Measurements from ENCODE around the gene EFCAB11. TPM values are rescaled to one million over a fixed set of nuclear protein-coding genes. Genes with fewer than 3 reads are reported as not detected.
A peak's percentile ranks its signal among the peaks of the same experiment; 100 is the strongest.

EFCAB11 gene
- total RNA-seq, 1 experiment from 2014 or later = 18.1 TPM

DNA sequence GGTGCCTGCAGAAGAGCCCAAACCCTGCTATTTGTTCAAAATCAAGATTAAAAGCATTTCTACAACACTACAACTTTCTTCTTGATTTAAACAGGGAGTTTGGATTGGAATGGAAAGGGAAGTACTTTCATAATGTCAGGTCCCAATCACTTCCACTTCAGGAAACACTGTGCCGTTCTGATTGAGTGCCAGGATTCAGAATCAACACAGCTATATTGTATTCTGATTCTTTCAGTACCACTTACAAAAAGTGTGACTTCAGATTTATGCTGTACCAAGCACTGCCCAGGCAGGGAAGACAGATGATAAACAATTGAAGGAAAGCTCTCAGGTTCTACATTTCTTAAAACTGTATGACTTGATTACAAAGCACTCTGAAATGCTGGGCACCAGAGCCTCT, 4.4 kb upstream of the EFCAB11 start:
- intact Hi-C loops (cut with micrococcal nuclease) = loop anchor here (5.0 to 10.0 kb wide), 2 partner anchors 98 to 534 kb away; no protein-coding TSS in a partner anchor
- TF ChIP-seq, protein P1, sequence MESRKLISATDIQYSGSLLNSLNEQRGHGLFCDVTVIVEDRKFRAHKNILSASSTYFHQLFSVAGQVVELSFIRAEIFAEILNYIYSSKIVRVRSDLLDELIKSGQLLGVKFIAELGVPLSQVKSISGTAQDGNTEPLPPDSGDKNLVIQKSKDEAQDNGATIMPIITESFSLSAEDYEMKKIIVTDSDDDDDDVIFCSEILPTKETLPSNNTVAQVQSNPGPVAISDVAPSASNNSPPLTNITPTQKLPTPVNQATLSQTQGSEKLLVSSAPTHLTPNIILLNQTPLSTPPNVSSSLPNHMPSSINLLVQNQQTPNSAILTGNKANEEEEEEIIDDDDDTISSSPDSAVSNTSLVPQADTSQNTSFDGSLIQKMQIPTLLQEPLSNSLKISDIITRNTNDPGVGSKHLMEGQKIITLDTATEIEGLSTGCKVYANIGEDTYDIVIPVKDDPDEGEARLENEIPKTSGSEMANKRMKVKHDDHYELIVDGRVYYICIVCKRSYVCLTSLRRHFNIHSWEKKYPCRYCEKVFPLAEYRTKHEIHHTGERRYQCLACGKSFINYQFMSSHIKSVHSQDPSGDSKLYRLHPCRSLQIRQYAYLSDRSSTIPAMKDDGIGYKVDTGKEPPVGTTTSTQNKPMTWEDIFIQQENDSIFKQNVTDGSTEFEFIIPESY (IDR thresholded peaks at IDR 0.05; ENCODE audit: extremely low read depth, insufficient replicate concordance, low read length) = no peak
- TF ChIP-seq ZNF274 (IDR thresholded peaks at IDR 0.05; ENCODE audit: low read depth, low read length) (no peak), JUND (IDR thresholded peaks at IDR 0.05) (no peak), FOSL1 (IDR thresholded peaks at IDR 0.05; ENCODE audit: low read depth) (no peak), EZH2phosphoT487 (IDR thresholded peaks at IDR 0.05; ENCODE audit: borderline replicate concordance) (no peak)
- no peaks in the 10 kb centered on the region for H4K20me1 ChIP-seq (ENCODE audit: insufficient read depth)
- no peak overlapping the region for H2AFZ ChIP-seq (ENCODE audit: low read depth, low read length, poor library complexity, severe bottlenecking)
- ATAC-seq = no peak
- ChIA-PET POLR2A (no interaction called here), CTCF (no interaction called here), RAD21 (ENCODE audit: low non-redundant PET in 1 of 2, low total read pairs in 2 of 2, uncharacterized antibody in 2 of 2, unreplicated experiment in 2 of 2) (no interaction called here)
- H3K4me1 ChIP-seq (ENCODE audit: control insufficient read depth in 1 of 2, insufficient read depth in 2 of 2, low read length in 2 of 2) = peaks cover 7 to 13% of the 10 kb centered on the region in 2 experiments; a peak in 3 of 4 replicates
- no peaks in the 10 kb centered on the region for H3K27me3 ChIP-seq (ENCODE audit: insufficient read depth, low read length)
- no TSS peak for BruUV-seq (replicated peaks)
- no peak overlapping the region for H3K27ac ChIP-seq (ENCODE audit: low read depth, low read length)
- H3K79me2 ChIP-seq (ENCODE audit: insufficient read depth, low read length) = peaks cover 47% of the 10 kb centered on the region
- H3K9me2 ChIP-seq (ENCODE audit: insufficient read depth) = no peaks in the 10 kb centered on the region
- H3K4me2 ChIP-seq (ENCODE audit: low read length) = no peak overlapping the region
- H3K9ac ChIP-seq (ENCODE audit: low read length) = no peak overlapping the region
- H3K9me3 ChIP-seq (ENCODE audit: control insufficient read depth in 1 of 2, insufficient read depth in 1 of 2, low read depth in 1 of 2, low read length in 2 of 2) = no peaks in the 10 kb centered on the region
- H3K4me3 ChIP-seq (replicated peaks in 1 of 2; ENCODE audit: low read depth in 1 of 2, low read length in 2 of 2) = no peak overlapping the region
- peaks cover 4 to 12% of the 10 kb centered on the region in 2 experiments for H3K36me3 ChIP-seq (ENCODE audit: control insufficient read depth in 1 of 2, insufficient read depth in 2 of 2, low read length in 2 of 2)
- no peak for DNase-seq (ENCODE audit: low read depth, low spot score)

DNA sequence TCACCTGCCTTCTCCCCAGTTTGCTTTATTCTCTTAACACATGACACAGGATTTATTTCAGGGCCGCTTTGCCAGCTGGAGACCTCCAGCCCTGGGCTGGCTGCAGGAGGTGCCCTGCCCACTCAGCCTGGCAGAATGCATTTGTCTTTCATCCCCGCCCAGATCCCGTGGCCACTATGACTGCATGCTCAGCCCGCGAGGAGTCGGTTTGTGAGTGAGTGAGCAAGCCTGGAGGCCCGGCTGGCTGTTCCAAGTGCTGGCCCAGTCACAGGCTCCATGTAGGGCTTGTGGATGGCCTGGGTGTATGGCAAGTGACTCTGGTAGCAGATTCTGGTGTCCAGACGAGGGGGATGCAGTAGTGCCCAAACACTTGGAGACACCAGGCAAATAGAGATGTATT, 3.3 kb upstream of the EFCAB11 start:
- peaks cover 0 to 11% of the 10 kb centered on the region in 2 experiments; a peak in 2 of 4 replicates for H3K36me3 ChIP-seq (ENCODE audit: control insufficient read depth in 1 of 2, insufficient read depth in 2 of 2, low read length in 2 of 2)
- peaks cover 47% of the 10 kb centered on the region for H3K79me2 ChIP-seq (ENCODE audit: insufficient read depth, low read length)
- H3K9ac ChIP-seq (ENCODE audit: low read length) = no peak overlapping the region
- H3K9me3 ChIP-seq (ENCODE audit: control insufficient read depth in 1 of 2, insufficient read depth in 1 of 2, low read depth in 1 of 2, low read length in 2 of 2) = no peaks in the 10 kb centered on the region
- peaks cover 14 to 21% of the 10 kb centered on the region in 2 experiments; a peak in 3 of 4 replicates for H3K4me1 ChIP-seq (ENCODE audit: control insufficient read depth in 1 of 2, insufficient read depth in 2 of 2, low read length in 2 of 2)
- ATAC-seq (no peak), DNase-seq (ENCODE audit: low read depth, low spot score) (no peak)
- intact Hi-C loops (cut with micrococcal nuclease) = loop anchor here (5.0 to 10.0 kb wide), 2 partner anchors 100 to 533 kb away; no protein-coding TSS in a partner anchor
- H3K27ac ChIP-seq (ENCODE audit: low read depth, low read length) = no peak overlapping the region
- H4K20me1 ChIP-seq (ENCODE audit: insufficient read depth) = no peaks in the 10 kb centered on the region
- CTCF ChIA-PET = interaction anchor here (5.4 kb wide), 1 partner anchor 18 kb away, joined by 58 read pairs; no protein-coding TSS in a partner anchor
- H3K4me3 ChIP-seq (replicated peaks in 1 of 2; ENCODE audit: low read depth in 1 of 2, low read length in 2 of 2) = no peak overlapping the region
- no peaks in the 10 kb centered on the region for H3K27me3 ChIP-seq (ENCODE audit: insufficient read depth, low read length)
- TF ChIP-seq CBX3 (IDR thresholded peaks at IDR 0.05; ENCODE audit: low read depth) = no peak
- TF ChIP-seq CEBPB (IDR thresholded peaks at IDR 0.05; ENCODE audit: low read depth) = no peak
- TF ChIP-seq ZFX (IDR thresholded peaks at IDR 0.05) = no peak
- no peak for TF ChIP-seq EZH2 (IDR thresholded peaks at IDR 0.05)
- TF ChIP-seq ZNF274 (IDR thresholded peaks at IDR 0.05; ENCODE audit: low read depth, low read length) = no peak
- no peak for TF ChIP-seq FOSL1 (IDR thresholded peaks at IDR 0.05; ENCODE audit: low read depth)
- TF ChIP-seq JUND (IDR thresholded peaks at IDR 0.05) = no peak
- TF ChIP-seq ELF1 (IDR thresholded peaks at IDR 0.05; ENCODE audit: borderline replicate concordance, low read depth) = no peak
- TF ChIP-seq YY1 (IDR thresholded peaks at IDR 0.05; ENCODE audit: extremely low read depth, insufficient replicate concordance, low read depth, low read length) = no peak
- no TSS peak for BruUV-seq (replicated peaks)
- H3K9me2 ChIP-seq (ENCODE audit: insufficient read depth) = no peaks in the 10 kb centered on the region
- H3K4me2 ChIP-seq (ENCODE audit: low read length) = peak overlapping the region; percentile 96; the same call in 1 of the 2 replicates
- POLR2A ChIA-PET = no interaction called here
- RAD21 ChIA-PET (ENCODE audit: low non-redundant PET in 1 of 2, low total read pairs in 2 of 2, uncharacterized antibody in 2 of 2, unreplicated experiment in 2 of 2) = no interaction called here
- H2AFZ ChIP-seq (ENCODE audit: low read depth, low read length, poor library complexity, severe bottlenecking) = no peak overlapping the region
